Measurements from ENCODE around the gene TBC1D25. TPM values are rescaled to one million over a fixed set of nuclear protein-coding genes. Genes with fewer than 3 reads are reported as not detected.
"Not testable (repeated sequence)": the region's sequence is repeated elsewhere in the genome, so short reads cannot be mapped to it uniquely, and the experiment has no call there.

Gene TBC1D25
- total RNA-seq, 1 experiment from 2014 or later, result 18.2 TPM

GRCh38 chrX:48540480-48540879, 966 bp downstream of the TBC1D25 start:
- DNase-seq (ENCODE audit: unreplicated experiment), result no peak
- POLR2A ChIA-PET, result interaction anchor here (0.6 to 2.6 kb wide), 15 partner anchors 10 to 457 kb away, joined by 3 to 17 read pairs (median 5); partner anchors contain the start of genes EBP, FTSJ1 and RBM3
- peaks cover 11% of the 10 kb centered on the region for H3K4me1 Mint-ChIP-seq (ENCODE audit: insufficient read depth, unreplicated experiment)
- BruUV-seq (replicated peaks), result TSS peak; percentile 28
- TF ChIP-seq, protein P1, sequence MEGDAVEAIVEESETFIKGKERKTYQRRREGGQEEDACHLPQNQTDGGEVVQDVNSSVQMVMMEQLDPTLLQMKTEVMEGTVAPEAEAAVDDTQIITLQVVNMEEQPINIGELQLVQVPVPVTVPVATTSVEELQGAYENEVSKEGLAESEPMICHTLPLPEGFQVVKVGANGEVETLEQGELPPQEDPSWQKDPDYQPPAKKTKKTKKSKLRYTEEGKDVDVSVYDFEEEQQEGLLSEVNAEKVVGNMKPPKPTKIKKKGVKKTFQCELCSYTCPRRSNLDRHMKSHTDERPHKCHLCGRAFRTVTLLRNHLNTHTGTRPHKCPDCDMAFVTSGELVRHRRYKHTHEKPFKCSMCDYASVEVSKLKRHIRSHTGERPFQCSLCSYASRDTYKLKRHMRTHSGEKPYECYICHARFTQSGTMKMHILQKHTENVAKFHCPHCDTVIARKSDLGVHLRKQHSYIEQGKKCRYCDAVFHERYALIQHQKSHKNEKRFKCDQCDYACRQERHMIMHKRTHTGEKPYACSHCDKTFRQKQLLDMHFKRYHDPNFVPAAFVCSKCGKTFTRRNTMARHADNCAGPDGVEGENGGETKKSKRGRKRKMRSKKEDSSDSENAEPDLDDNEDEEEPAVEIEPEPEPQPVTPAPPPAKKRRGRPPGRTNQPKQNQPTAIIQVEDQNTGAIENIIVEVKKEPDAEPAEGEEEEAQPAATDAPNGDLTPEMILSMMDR (IDR thresholded peaks at IDR 0.05; ENCODE audit: unreplicated experiment), result no peak
- H3K4me3 Mint-ChIP-seq (ENCODE audit: unreplicated experiment), result peak overlapping the region; percentile 83
- H3K36me3 Mint-ChIP-seq (ENCODE audit: insufficient read depth, unreplicated experiment), result peaks cover 44% of the 10 kb centered on the region
- intact Hi-C loops (cut with micrococcal nuclease), result no loop called here
- CTCF ChIA-PET, result interaction anchor here (0.6 to 1.3 kb wide), 8 partner anchors 8 to 219 kb away, joined by 3 to 6 read pairs (median 3); no protein-coding TSS in a partner anchor
- H3K27ac Mint-ChIP-seq (ENCODE audit: low read depth, unreplicated experiment), result peak overlapping the region; percentile 87
- peaks cover 15% of the 10 kb centered on the region for H3K9me3 Mint-ChIP-seq (ENCODE audit: unreplicated experiment)
- no peaks in the 10 kb centered on the region for H3K27me3 Mint-ChIP-seq (ENCODE audit: insufficient read depth, unreplicated experiment)

DNA sequence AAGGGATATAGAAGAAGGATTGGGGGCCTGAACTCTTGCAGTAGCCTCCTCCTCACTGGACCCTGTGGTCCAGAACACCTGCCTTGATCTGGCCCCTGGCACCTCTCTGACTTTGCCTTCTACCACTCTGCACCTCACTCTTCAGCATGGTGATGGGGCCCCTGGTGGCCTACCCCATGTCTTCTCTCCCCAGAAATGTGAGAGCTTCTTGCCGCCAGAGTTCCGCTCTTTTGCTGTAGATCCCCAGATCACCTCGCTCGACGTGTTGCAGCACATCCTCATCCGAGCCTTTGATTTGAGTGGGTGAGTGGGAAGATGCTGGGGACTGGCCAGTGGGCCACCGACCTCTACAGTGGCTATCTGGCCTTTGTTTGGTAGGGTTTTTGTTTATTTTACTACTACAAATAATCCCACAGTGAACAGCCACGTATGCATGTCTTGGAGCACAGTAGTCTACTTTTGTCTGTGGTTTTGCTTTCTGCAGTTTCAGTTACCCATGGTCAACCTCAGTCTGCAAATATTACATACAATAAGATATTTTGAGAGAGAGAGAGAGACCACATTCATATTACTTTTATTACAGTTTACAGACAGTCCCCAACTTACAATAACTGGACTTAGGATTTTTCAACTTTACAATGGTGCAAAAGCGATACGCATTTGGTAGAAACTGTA, 1.8 kb downstream of the TBC1D25 start:
- BruUV-seq (replicated peaks), result no TSS peak
- Mint-ChIP-seq H3K4me1 (ENCODE audit: insufficient read depth, unreplicated experiment) (peaks cover 11% of the 10 kb centered on the region), H3K4me3 (ENCODE audit: unreplicated experiment) (peak overlapping the region; percentile 83), H3K9me3 (ENCODE audit: unreplicated experiment) (peaks cover 15% of the 10 kb centered on the region), H3K36me3 (ENCODE audit: insufficient read depth, unreplicated experiment) (peaks cover 48% of the 10 kb centered on the region), H3K27me3 (ENCODE audit: insufficient read depth, unreplicated experiment) (no peaks in the 10 kb centered on the region), H3K27ac (ENCODE audit: low read depth, unreplicated experiment) (no peak overlapping the region)
- no peak for DNase-seq (ENCODE audit: unreplicated experiment)
- CTCF ChIA-PET, result interaction anchor here (0.6 kb wide), 1 partner anchor 51 kb away, joined by 3 read pairs; no protein-coding TSS in a partner anchor
- intact Hi-C loops (cut with micrococcal nuclease), result no loop called here
- POLR2A ChIA-PET, result interaction anchor here (0.6 to 2.2 kb wide), 3 partner anchors 17 to 51 kb away, joined by 3 to 7 read pairs (median 7); no protein-coding TSS in a partner anchor
- TF ChIP-seq, protein P1 (IDR thresholded peaks at IDR 0.05; ENCODE audit: unreplicated experiment), result no peak

DNA sequence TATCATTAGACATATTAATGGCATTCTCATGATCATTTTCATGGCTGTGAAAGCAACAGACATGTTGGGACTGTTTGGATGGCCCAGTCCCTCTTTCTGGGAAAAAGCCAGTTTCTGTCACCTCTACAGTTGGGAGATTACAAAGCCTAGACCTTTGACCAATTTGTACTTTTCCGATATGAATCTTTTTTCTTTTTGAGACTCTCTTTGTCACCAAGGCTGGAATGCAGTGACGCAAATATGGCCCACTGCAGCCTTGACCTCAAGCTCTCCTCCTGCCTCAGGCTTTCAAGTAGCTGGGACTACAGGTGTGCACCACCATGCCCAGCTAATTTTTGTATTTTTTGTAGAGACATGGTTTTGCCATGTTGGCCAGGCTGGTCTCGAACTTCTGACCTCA, 9.4 kb downstream of the TBC1D25 start:
- TF ChIP-seq, protein P1 (IDR thresholded peaks at IDR 0.05; ENCODE audit: unreplicated experiment), result no peak
- ChIA-PET POLR2A (no interaction called here), CTCF (interaction anchor here (1.2 kb wide), 1 partner anchor 9 kb away, joined by 5 read pairs; the partner anchor contains the start of gene TBC1D25)
- Mint-ChIP-seq H3K9me3 (ENCODE audit: unreplicated experiment) (peaks cover 6% of the 10 kb centered on the region), H3K27me3 (ENCODE audit: insufficient read depth, unreplicated experiment) (no peaks in the 10 kb centered on the region), H3K36me3 (ENCODE audit: insufficient read depth, unreplicated experiment) (peaks cover 61% of the 10 kb centered on the region), H3K4me1 (ENCODE audit: insufficient read depth, unreplicated experiment) (peaks cover 6% of the 10 kb centered on the region), H3K27ac (ENCODE audit: low read depth, unreplicated experiment) (no peak overlapping the region), H3K4me3 (ENCODE audit: unreplicated experiment) (no peak overlapping the region)
- no peak for DNase-seq (ENCODE audit: unreplicated experiment)
- intact Hi-C loops (cut with micrococcal nuclease), result no loop called here
- no TSS peak for BruUV-seq (replicated peaks)

DNA sequence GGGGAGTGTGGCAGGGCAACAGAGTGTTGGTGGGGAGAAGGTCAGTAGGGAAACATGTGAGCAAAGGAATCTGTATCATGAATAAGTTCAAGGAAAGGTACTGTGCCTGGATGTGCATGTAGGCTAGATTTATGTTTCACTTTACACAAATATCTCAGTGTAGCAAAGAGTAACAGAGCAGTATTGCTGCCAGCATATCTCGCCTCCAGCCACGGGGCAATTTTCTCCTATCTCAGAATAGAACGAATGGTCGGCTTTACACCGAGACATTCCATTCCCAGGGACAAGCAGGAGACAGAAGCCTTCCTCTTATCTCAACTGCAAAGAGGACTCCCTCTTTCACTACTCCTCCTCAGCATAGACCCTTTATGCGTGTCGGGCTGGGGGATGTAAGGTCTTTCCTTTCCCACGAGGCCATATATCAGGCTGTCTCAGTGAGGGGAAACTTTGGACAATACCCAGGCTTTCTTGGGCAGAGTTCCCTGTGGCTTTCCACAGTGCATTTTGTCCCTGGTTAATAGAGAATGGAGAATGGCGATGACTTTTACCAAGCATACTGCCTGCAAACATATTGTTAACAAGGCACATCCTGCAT, 16.3 kb downstream of the TBC1D25 start:
- CTCF ChIA-PET; H3K27ac Mint-ChIP-seq (ENCODE audit: low read depth, unreplicated experiment); BruUV-seq (replicated peaks); H3K4me1 Mint-ChIP-seq (ENCODE audit: insufficient read depth, unreplicated experiment); intact Hi-C loops (cut with micrococcal nuclease); H3K4me3 Mint-ChIP-seq (ENCODE audit: unreplicated experiment); POLR2A ChIA-PET; DNase-seq (ENCODE audit: unreplicated experiment); H3K27me3 Mint-ChIP-seq (ENCODE audit: insufficient read depth, unreplicated experiment); H3K9me3 Mint-ChIP-seq (ENCODE audit: unreplicated experiment): not testable (repeated sequence)
- H3K36me3 Mint-ChIP-seq (ENCODE audit: insufficient read depth, unreplicated experiment), result peaks cover 48% of the 10 kb centered on the region

Measured in MCF 10A (cell line).